BE2C (cell line): ENCODE results near the gene NAGS.
"Not testable (repeated sequence)": the region's sequence is repeated elsewhere in the genome, so short reads cannot be mapped to it uniquely, and the experiment has no call there.

ENCODE experiments used
- DNase-seq: peaks from one replicate; pipeline ENCODE4 v3.0.0-alpha.2; 2020
- H3K27me3 ChIP-seq: fragments of 250-450 bp; sonication (Bioruptor Pico); 2 replicates; pipeline ENCODE4 v1.5.1; 2020; ENCODE audit warnings: mild to moderate bottlenecking
- H3K36me3 ChIP-seq: fragments of 250-450 bp; sonication (Bioruptor Pico); 2 replicates; pipeline ENCODE4 v1.5.1; 2020; ENCODE audit warnings: mild to moderate bottlenecking
- H3K4me1 ChIP-seq: fragments of 250-450 bp; sonication (Bioruptor Pico); 2 replicates; pipeline ENCODE4 v1.5.1; 2020
- H3K4me3 ChIP-seq: 2 replicates; pipeline ENCODE4 v1.5.1; 2011; ENCODE audit warnings: low read depth, low read length
- H3K9me3 ChIP-seq: fragments of 250-450 bp; sonication (Bioruptor Pico); 2 replicates; pipeline ENCODE4 v1.5.1; 2020
- TF ChIP-seq, protein P1 (sequence below): IDR thresholded peaks from 2 replicates; pipeline ENCODE4 v1.5.1; 2012; ENCODE audit warnings: mild to moderate bottlenecking, low read depth, low read length

Gene NAGS

DNA sequence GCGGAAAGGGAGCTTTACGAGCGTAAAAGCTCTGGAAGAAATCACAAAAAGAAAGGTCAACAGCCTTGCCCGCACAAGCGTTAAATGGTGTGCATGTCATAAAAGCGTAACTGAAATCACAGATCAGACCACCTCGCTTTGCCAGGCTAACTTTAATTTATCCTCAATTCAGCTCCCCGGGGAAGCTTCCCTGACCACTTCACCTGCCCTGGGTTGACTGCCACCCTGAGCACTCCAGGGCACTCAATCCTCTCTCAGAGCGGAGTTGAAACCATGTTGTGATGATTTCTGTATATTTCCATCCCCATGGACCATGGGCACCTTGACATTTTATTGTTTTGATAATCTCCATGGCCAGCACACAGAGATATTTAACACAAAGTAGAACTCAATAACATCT lies 16.1 kb upstream of the NAGS start:
- H3K4me3 ChIP-seq = no peak overlapping the region
- TF ChIP-seq, protein P1, sequence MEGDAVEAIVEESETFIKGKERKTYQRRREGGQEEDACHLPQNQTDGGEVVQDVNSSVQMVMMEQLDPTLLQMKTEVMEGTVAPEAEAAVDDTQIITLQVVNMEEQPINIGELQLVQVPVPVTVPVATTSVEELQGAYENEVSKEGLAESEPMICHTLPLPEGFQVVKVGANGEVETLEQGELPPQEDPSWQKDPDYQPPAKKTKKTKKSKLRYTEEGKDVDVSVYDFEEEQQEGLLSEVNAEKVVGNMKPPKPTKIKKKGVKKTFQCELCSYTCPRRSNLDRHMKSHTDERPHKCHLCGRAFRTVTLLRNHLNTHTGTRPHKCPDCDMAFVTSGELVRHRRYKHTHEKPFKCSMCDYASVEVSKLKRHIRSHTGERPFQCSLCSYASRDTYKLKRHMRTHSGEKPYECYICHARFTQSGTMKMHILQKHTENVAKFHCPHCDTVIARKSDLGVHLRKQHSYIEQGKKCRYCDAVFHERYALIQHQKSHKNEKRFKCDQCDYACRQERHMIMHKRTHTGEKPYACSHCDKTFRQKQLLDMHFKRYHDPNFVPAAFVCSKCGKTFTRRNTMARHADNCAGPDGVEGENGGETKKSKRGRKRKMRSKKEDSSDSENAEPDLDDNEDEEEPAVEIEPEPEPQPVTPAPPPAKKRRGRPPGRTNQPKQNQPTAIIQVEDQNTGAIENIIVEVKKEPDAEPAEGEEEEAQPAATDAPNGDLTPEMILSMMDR = no peak
- H3K9me3 ChIP-seq = no peaks in the 10 kb centered on the region
- no peaks in the 10 kb centered on the region for H3K27me3 ChIP-seq
- no peaks in the 10 kb centered on the region for H3K36me3 ChIP-seq
- no peak for DNase-seq
- no peaks in the 10 kb centered on the region for H3K4me1 ChIP-seq

GRCh38 chr17:43992641-43993040 lies 11.8 kb upstream of the NAGS start:
- Histone ChIP-seq H3K9me3 (no peaks in the 10 kb centered on the region), H3K4me1 (no peaks in the 10 kb centered on the region), H3K27me3 (no peaks in the 10 kb centered on the region), H3K4me3 (no peak overlapping the region), H3K36me3 (no peaks in the 10 kb centered on the region)
- DNase-seq = no peak
- TF ChIP-seq, protein P1 = no peak

DNA sequence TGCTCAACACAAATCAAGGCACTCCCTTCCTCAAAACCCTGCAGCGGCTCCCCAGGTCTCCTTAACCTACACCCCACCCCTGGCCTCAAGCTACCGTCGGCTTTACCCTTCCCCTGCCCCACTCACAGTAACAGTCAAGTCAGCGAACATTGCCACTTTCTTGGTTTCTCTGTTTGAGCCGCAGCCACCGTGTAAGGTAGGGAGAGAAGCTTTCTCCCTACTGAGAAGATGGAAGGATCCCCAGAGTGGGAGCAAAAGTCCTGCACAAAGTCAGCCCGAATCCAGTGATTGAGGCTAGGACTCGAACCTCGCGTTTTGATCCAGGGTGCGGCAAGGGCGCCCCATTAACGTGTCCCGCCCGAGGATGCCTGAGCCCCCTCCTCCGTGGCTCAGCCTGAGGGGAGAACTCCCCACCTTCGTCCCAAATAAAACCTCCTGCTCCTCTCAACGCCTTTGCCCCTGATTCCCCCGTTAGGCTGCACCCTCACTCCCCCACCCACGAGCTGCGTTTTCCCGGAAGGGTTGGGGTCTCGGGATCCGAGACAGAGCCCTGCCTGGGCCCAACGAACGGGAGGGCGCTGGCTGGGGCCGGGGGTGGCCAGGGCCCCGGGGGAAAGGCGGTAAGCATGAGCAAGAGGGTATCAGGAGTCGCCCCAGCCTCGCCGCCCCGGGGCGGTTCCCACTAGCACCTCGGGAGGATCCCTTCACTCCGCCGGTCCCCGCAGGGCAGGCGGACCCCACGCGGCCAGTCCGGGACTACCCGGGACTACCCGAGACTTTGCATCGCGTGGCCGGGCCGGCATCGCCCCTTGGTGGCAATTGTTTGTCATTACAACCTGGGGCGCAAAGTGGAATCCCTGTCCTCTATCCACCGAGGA lies 9.9 kb upstream of the NAGS start:
- no peaks in the 10 kb centered on the region for H3K27me3 ChIP-seq
- DNase-seq = peak; percentile 85
- H3K9me3 ChIP-seq = no peaks in the 10 kb centered on the region
- H3K4me1 ChIP-seq = no peaks in the 10 kb centered on the region
- TF ChIP-seq, protein P1 = peak; percentile 89
- no peaks in the 10 kb centered on the region for H3K36me3 ChIP-seq
- peak overlapping the region; percentile 54 for H3K4me3 ChIP-seq

- Histone ChIP-seq H3K27me3 (no peaks in the 10 kb centered on the region), H3K4me1 (no peaks in the 10 kb centered on the region), H3K4me3 (peak overlapping the region; percentile 54; the same call in 1 of the 2 replicates), H3K9me3 (no peaks in the 10 kb centered on the region), H3K36me3 (no peaks in the 10 kb centered on the region)
- TF ChIP-seq, protein P1 = no peak
- no peak for DNase-seq
Measured at GRCh38 chr17:43995150-43995471, 9.3 kb upstream of the NAGS start.

DNA sequence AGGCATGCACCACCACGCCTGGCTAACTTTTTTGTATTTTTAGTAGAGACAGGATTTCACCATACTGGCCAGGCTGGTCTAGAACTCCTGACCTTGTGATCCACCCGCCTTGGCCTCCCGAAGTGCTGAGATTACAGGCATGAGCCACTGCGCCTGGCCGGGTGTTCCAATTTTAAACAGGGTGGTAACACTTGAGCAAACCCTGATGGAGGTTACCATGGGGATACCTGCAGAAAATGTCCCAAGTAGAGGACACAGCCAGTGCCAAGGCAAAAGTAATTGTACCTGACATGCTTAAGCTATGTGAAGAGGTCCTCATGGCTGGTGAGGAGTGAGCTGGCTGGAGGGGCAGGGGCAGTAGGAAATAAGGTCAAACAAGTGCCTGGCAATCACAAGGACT lies 7.2 kb upstream of the NAGS start:
- not testable (repeated sequence) for H3K4me1 ChIP-seq, H3K27me3 ChIP-seq

DNA sequence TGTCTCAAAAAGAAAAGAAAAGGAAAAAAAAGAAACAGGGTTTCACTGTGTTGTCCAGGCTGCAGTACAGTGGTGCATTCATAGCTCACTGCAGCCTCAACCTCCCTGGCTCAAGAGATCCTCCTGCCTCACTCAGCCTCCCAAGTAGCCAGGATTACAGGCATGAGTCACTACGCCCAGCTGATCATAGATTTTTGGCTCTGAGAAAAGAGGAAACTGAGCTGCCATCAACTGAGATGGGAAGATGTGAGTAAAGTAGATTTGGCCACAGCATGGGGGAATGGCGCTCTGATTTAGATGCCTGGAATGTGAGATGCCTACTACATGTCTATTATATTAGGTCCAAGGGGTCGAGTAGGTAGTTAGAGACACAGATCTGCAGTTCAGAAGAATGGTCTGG lies 5.9 kb upstream of the NAGS start:
- TF ChIP-seq, protein P1 = no peak
- no peak overlapping the region for H3K4me3 ChIP-seq
- no peaks in the 10 kb centered on the region for H3K36me3 ChIP-seq
- DNase-seq = no peak
- H3K9me3 ChIP-seq = no peaks in the 10 kb centered on the region
- H3K27me3 ChIP-seq = no peaks in the 10 kb centered on the region
- no peaks in the 10 kb centered on the region for H3K4me1 ChIP-seq

More for the DNA sequence above, 7.2 kb upstream of the NAGS start:
- H3K9me3 ChIP-seq, DNase-seq, H3K36me3 ChIP-seq, H3K4me3 ChIP-seq: not testable (repeated sequence)
